ENCODE measurements around the gene RBBP8.

RBBP8 gene

DNA sequence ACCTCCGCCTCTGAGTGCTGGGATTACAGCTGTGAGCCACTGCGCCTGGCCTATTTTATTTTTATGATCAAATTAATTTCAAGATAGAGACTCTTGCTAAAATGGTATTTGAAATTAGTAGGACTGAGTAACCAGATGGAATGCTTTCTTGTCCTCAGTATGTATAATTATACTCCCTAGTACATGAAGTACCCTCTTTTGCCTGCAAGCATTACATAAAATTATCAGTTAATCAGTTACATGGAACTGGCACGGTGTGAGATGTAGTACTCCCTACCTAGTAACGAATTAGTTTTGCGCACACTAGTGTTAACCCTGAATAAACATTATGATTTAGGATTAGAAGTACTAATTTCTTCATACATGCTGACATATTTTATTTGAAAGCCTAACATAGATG is 41.6 kb downstream of the RBBP8 start:
- no peaks in the 10 kb centered on the region for H3K4me1 ChIP-seq (ENCODE audit: control insufficient read depth in 1 of 2, insufficient read depth in 1 of 2, low read depth in 1 of 2, low read length in 1 of 2)
- no peak overlapping the region for H3K27ac ChIP-seq
- TF ChIP-seq, protein P1, sequence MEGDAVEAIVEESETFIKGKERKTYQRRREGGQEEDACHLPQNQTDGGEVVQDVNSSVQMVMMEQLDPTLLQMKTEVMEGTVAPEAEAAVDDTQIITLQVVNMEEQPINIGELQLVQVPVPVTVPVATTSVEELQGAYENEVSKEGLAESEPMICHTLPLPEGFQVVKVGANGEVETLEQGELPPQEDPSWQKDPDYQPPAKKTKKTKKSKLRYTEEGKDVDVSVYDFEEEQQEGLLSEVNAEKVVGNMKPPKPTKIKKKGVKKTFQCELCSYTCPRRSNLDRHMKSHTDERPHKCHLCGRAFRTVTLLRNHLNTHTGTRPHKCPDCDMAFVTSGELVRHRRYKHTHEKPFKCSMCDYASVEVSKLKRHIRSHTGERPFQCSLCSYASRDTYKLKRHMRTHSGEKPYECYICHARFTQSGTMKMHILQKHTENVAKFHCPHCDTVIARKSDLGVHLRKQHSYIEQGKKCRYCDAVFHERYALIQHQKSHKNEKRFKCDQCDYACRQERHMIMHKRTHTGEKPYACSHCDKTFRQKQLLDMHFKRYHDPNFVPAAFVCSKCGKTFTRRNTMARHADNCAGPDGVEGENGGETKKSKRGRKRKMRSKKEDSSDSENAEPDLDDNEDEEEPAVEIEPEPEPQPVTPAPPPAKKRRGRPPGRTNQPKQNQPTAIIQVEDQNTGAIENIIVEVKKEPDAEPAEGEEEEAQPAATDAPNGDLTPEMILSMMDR (IDR thresholded peaks at IDR 0.05): no peak
- H3K36me3 ChIP-seq: peaks cover 9% of the 10 kb centered on the region
- H3K4me3 ChIP-seq (ENCODE audit: low read depth in 1 of 2, low read length in 1 of 2): no peak overlapping the region
- H3K27me3 ChIP-seq: no peaks in the 10 kb centered on the region
- no peaks in the 10 kb centered on the region for H3K9me3 ChIP-seq

DNA sequence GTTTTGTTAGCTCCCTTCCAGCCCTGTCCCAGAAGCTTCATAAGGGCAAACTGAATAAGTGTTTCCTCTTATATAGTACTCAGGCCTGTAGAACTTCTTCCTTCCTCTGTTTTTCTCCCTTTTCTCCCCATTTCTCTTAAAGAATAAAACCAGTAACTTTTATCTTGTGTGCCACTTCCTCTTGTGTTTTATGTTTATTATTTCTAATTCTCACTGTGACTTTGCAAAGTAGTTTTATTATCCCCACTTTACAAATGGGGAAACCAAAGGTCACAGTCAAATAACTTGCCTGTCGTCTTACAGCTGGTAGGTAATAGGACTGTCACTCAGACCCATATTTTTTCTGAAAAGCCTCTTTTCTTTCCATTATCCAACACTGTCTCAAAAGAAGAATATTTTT is 42.4 kb downstream of the RBBP8 start:
- TF ChIP-seq, protein P1 (IDR thresholded peaks at IDR 0.05): no peak
- Histone ChIP-seq H3K27ac (no peak overlapping the region), H3K36me3 (peaks cover 6% of the 10 kb centered on the region), H3K4me3 (ENCODE audit: low read depth in 1 of 2, low read length in 1 of 2) (no peak overlapping the region), H3K27me3 (no peaks in the 10 kb centered on the region), H3K4me1 (ENCODE audit: control insufficient read depth in 1 of 2, insufficient read depth in 1 of 2, low read depth in 1 of 2, low read length in 1 of 2) (no peaks in the 10 kb centered on the region), H3K9me3 (no peaks in the 10 kb centered on the region)

DNA sequence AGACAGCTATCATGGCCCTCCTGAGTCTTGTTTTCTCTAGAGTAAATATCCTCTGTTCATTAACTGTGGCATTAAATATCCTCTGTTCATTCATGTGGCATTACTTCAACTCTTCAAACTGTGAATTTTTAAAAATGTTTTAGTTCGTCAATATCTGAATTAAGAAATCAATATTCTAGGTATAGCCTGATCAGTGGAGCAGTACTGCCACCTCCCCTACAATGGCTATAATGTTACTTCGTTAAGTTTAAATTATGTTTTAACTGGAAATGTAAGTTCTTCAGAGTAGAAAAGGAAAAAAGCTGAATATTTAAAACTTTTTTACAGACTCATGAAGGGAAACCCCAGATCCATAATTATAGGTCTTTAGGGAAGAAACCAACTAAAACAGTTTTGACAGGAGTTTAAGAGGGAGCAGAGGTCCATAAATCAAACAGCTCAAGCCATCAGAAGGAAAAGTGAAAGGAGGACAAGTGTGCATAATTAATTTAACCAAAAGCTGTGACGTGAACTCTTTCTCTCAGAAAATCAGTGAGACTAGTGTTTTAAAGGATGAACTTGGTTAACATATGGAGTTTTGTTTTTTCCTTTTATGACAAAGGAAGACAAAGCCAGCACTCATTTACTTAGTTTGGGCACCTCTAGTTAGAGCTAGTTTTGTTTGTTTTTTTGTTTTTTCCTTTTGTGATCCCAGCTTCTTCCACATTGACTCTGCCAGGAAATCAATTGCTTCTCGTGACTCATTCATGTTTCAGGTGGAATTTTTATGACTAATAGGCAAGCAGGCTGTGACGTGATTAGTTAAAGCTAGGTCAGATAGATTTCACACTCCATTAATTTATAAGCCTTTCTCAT is 44.9 kb downstream of the RBBP8 start:
- Histone ChIP-seq H3K4me1 (ENCODE audit: control insufficient read depth in 1 of 2, insufficient read depth in 1 of 2, low read depth in 1 of 2, low read length in 1 of 2) (no peaks in the 10 kb centered on the region), H3K27me3 (no peaks in the 10 kb centered on the region), H3K9me3 (no peaks in the 10 kb centered on the region), H3K36me3 (peaks cover 10% of the 10 kb centered on the region), H3K27ac (no peak overlapping the region), H3K4me3 (ENCODE audit: low read depth in 1 of 2, low read length in 1 of 2) (no peak overlapping the region)
- TF ChIP-seq, protein P1 (IDR thresholded peaks at IDR 0.05): no peak

DNA sequence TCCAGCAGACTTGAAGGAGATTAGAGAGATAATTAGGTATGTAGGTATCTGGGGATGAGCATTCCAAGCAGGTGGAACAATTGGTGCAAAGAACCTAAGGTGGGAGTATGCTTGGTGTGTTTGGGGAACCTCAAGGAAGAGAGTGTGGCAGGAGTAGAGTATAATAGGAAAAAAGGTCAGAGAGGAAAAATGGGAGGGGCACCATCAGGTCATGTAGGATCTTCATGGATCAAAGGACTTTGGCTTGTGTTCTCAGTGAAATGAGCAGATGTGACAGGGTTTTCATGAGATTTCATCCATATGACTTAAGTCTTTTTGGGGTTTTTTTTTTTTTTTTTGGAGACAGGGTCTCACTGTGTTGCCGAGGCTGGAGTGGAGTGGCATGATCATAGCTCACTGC is 47.3 kb downstream of the RBBP8 start:
- Histone ChIP-seq H3K9me3 (no peaks in the 10 kb centered on the region), H3K36me3 (peaks cover 9% of the 10 kb centered on the region), H3K4me1 (ENCODE audit: control insufficient read depth in 1 of 2, insufficient read depth in 1 of 2, low read depth in 1 of 2, low read length in 1 of 2) (no peaks in the 10 kb centered on the region), H3K27ac (no peak overlapping the region), H3K27me3 (no peaks in the 10 kb centered on the region), H3K4me3 (ENCODE audit: low read depth in 1 of 2, low read length in 1 of 2) (no peak overlapping the region)
- TF ChIP-seq, protein P1 (IDR thresholded peaks at IDR 0.05): no peak

DNA sequence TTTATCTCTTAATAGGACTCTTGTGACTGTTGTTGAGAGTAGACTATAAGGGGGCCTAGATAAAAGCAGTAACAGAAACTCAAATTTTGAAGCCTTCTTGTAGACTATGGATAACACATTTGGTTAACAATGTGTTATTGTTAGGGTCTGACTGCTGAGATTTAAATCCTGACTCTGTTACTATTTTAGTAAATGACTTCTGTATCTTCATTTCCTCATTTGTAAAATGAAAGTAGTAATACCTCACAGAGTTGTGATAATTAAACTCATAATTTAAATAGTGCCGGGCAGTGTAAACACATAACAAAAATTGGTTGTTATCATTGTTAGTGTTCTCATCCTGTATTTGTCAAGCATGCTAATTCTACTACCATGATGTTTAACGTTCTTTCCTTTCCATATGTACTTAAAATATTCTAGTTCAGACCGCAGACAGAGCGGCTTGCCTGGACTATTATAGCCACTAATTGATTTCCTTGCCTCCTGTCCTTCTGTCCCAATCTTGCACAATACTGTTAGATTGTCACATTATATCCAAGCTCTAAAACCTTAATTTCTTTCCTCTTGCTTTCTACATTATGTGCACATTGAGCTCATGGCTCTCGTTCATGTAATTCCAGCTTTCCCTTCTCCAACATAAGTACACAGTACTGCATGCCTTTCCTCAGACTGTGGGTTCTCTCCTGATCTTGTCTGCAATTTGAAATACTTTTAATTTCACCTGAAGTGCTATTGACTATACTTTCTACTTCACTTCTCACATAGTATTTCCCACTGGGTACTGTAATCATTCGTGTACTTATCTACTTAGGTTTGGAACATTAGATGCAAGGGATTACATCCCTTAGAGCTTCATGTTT is 48.4 kb downstream of the RBBP8 start:
- H3K27ac ChIP-seq: no peak overlapping the region
- H3K9me3 ChIP-seq: no peaks in the 10 kb centered on the region
- H3K27me3 ChIP-seq: no peaks in the 10 kb centered on the region
- TF ChIP-seq, protein P1 (IDR thresholded peaks at IDR 0.05): no peak
- no peaks in the 10 kb centered on the region for H3K4me1 ChIP-seq (ENCODE audit: control insufficient read depth in 1 of 2, insufficient read depth in 1 of 2, low read depth in 1 of 2, low read length in 1 of 2)
- peaks cover 16% of the 10 kb centered on the region for H3K36me3 ChIP-seq
- H3K4me3 ChIP-seq (ENCODE audit: low read depth in 1 of 2, low read length in 1 of 2): no peak overlapping the region

Measured in neutrophil (primary cell).